Measurements from ENCODE around the gene AK4. TPM values are rescaled to one million over a fixed set of nuclear protein-coding genes. Genes with fewer than 3 reads are reported as not detected.

The AK4 gene
- total RNA-seq, 1 experiment from 2014 or later = 180 TPM

- DNase-seq (ENCODE audit: low spot score) (peak; percentile 18), ATAC-seq (peak; percentile 82)
- no peaks in the 10 kb centered on the region for H3K9me3 Mint-ChIP-seq
- no peak for TF ChIP-seq ETV6 (CRISPR knock-in tag; IDR thresholded peaks at IDR 0.05)
- peak; percentile 67 for TF ChIP-seq HMGA2 (CRISPR knock-in tag; IDR thresholded peaks at IDR 0.05)
- TF ChIP-seq, protein P1, sequence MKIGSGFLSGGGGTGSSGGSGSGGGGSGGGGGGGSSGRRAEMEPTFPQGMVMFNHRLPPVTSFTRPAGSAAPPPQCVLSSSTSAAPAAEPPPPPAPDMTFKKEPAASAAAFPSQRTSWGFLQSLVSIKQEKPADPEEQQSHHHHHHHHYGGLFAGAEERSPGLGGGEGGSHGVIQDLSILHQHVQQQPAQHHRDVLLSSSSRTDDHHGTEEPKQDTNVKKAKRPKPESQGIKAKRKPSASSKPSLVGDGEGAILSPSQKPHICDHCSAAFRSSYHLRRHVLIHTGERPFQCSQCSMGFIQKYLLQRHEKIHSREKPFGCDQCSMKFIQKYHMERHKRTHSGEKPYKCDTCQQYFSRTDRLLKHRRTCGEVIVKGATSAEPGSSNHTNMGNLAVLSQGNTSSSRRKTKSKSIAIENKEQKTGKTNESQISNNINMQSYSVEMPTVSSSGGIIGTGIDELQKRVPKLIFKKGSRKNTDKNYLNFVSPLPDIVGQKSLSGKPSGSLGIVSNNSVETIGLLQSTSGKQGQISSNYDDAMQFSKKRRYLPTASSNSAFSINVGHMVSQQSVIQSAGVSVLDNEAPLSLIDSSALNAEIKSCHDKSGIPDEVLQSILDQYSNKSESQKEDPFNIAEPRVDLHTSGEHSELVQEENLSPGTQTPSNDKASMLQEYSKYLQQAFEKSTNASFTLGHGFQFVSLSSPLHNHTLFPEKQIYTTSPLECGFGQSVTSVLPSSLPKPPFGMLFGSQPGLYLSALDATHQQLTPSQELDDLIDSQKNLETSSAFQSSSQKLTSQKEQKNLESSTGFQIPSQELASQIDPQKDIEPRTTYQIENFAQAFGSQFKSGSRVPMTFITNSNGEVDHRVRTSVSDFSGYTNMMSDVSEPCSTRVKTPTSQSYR (CRISPR knock-in tag; IDR thresholded peaks at IDR 0.05) = peak; percentile 24; the same call in 1 of the 2 replicates
- TF ChIP-seq ZNF423 (CRISPR knock-in tag; IDR thresholded peaks at IDR 0.05) = peak; percentile 68
- TF ChIP-seq NFATC4 (CRISPR knock-in tag; IDR thresholded peaks at IDR 0.05) = no peak
- peaks cover 65% of the 10 kb centered on the region for H3K4me1 Mint-ChIP-seq
- H3K36me3 Mint-ChIP-seq = no peaks in the 10 kb centered on the region
- peak overlapping the region; percentile 59; the same call in 1 of the 2 replicates for H3K27ac Mint-ChIP-seq
- ChIA-PET CTCF (interaction anchor here (1.0 to 3.1 kb wide), 8 partner anchors 12 to 409 kb away, joined by 3 to 28 read pairs (median 4); partner anchors contain the start of gene DNAJC6), POLR2A (interaction anchor here (0.6 to 1.7 kb wide), 3 partner anchors 141 to 1522 kb away, joined by 3 to 5 read pairs (median 4); partner anchors contain the start of genes LEPR and LEPROT)
- H3K4me3 Mint-ChIP-seq = peak overlapping the region; percentile 69
- H3K27me3 Mint-ChIP-seq (ENCODE audit: low read depth) = no peaks in the 10 kb centered on the region; the same call in none of the 2 replicates
These were observed 131.2 kb downstream of the AK4 start for GRCh38 chr1:65279070-65279779.

Other genes starting within 250 kb of the AK4 start
- gene JAK1, start 181.7 kb upstream of the AK4 start, total RNA-seq (2021) = 21.1 to 28.2 TPM (median 27.8 TPM) in 3 replicates
- gene DNAJC6, start 161.3 kb downstream of the AK4 start, total RNA-seq (2021) = 6.0 to 9.1 TPM (median 7.6 TPM) in 3 replicates